ENCODE measurements around the gene GRB2. TPM values are rescaled to one million over a fixed set of nuclear protein-coding genes. Genes with fewer than 3 reads are reported as not detected.
"Not testable (repeated sequence)": the region's sequence is repeated elsewhere in the genome, so short reads cannot be mapped to it uniquely, and the experiment has no call there.

The GRB2 gene
- 100 TPM for polyA plus RNA-seq (ENCODE audit: insufficient read length)
- long read RNA-seq, donor 1, transcript GRB2-202 (6 exons, 3,248 nt) = major isoform, 44 of 78 reads
- long read RNA-seq, donor 1, transcript GRB2-205 (5 exons, 3,182 nt) = minor isoform, 10 of 78 reads
- long read RNA-seq, donor 1, partial matches to known transcripts = 24 of 78 reads
- long read RNA-seq, donor 1, other reads (novel, unspliced or antisense) = 0 of 78 reads
- long read RNA-seq, donor 2, transcript GRB2-202 (6 exons, 3,248 nt) = major isoform, 16 of 79 reads
- long read RNA-seq, donor 2, transcript GRB2-205 (5 exons, 3,182 nt) = minor isoform, 6 of 79 reads
- long read RNA-seq, donor 2, partial matches to known transcripts = 56 of 79 reads
- long read RNA-seq, donor 2, other reads (novel, unspliced or antisense) = 0 of 79 reads
- long read RNA-seq, donor 3, transcript GRB2-202 (6 exons, 3,248 nt) = major isoform, 17 of 92 reads
- long read RNA-seq, donor 3, partial matches to known transcripts = 71 of 92 reads
- long read RNA-seq, donor 3, other reads (novel, unspliced or antisense) = 0 of 92 reads
- long read RNA-seq, donor 4, partial matches to known transcripts = 10 of 12 reads
- long read RNA-seq, donor 4, other reads (novel, unspliced or antisense) = 0 of 12 reads
- long read RNA-seq, donor 5, transcript GRB2-205 (5 exons, 3,182 nt) = minor isoform, 8 of 56 reads
- long read RNA-seq, donor 5, transcript GRB2-202 (6 exons, 3,248 nt) = major isoform, 38 of 56 reads
- long read RNA-seq, donor 5, partial matches to known transcripts = 10 of 56 reads
- long read RNA-seq, donor 5, other reads (novel, unspliced or antisense) = 0 of 56 reads
- long read RNA-seq, donor 6, transcript GRB2-202 (6 exons, 3,248 nt) = major isoform, 22 of 44 reads
- long read RNA-seq, donor 6, transcript GRB2-205 (5 exons, 3,182 nt) = minor isoform, 10 of 44 reads
- long read RNA-seq, donor 6, partial matches to known transcripts = 11 of 44 reads
- long read RNA-seq, donor 6, other reads (novel, unspliced or antisense) = 0 of 44 reads
- long read RNA-seq, donor 7, transcript GRB2-202 (6 exons, 3,248 nt) = major isoform, 21 of 34 reads
- long read RNA-seq, donor 7, transcript GRB2-205 (5 exons, 3,182 nt) = minor isoform, 12 of 34 reads
- long read RNA-seq, donor 7, partial matches to known transcripts = 0 of 34 reads
- long read RNA-seq, donor 7, other reads (novel, unspliced or antisense) = 0 of 34 reads
- long read RNA-seq, donor 8, transcript GRB2-202 (6 exons, 3,248 nt) = major isoform, 11 of 12 reads
- long read RNA-seq, donor 8, partial matches to known transcripts = 0 of 12 reads
- long read RNA-seq, donor 8, other reads (novel, unspliced or antisense) = 0 of 12 reads

GRCh38 chr17:75405365-75406221 lies at the start of gene GRB2:
Gene GRB2 (minus strand): TSS chr17:75405678. CDS start chr17:75393628, 12,050 bp downstream.
- DNase-seq = peak; percentile 95

- not testable (repeated sequence) for DNase-seq
These were observed 49.2 kb upstream of the GRB2 start for GRCh38 chr17:75454672-75455071.

- DNase-seq = no peak
These were observed 48.7 kb upstream of the GRB2 start for GRCh38 chr17:75454193-75454592.

GRCh38 chr17:75450270-75450669 lies 44.8 kb upstream of the GRB2 start:
- no peak for DNase-seq

GRCh38 chr17:75447951-75448856 lies 42.7 kb upstream of the GRB2 start:
- no peak for DNase-seq

GRCh38 chr17:75445896-75446295 lies 40.4 kb upstream of the GRB2 start:
- not testable (repeated sequence) for DNase-seq

- no peak for DNase-seq
These were observed 39.8 kb upstream of the GRB2 start for GRCh38 chr17:75445296-75445695.

- DNase-seq = no peak
These were observed 37.0 kb upstream of the GRB2 start for GRCh38 chr17:75442168-75443103.

- no peak for DNase-seq
These were observed 35.4 kb upstream of the GRB2 start for GRCh38 chr17:75440738-75441448.

- no peak for DNase-seq
These were observed 33.8 kb upstream of the GRB2 start for GRCh38 chr17:75439287-75439686.

- not testable (repeated sequence) for DNase-seq
These were observed 31.9 kb upstream of the GRB2 start for GRCh38 chr17:75437404-75437803.

- not testable (repeated sequence) for DNase-seq
These were observed 29.0 kb upstream of the GRB2 start for GRCh38 chr17:75434433-75434832.

- DNase-seq = no peak
These were observed 27.8 kb upstream of the GRB2 start for GRCh38 chr17:75433218-75433783.

GRCh38 chr17:75430159-75430974 lies 24.9 kb upstream of the GRB2 start:
- DNase-seq = no peak

GRCh38 chr17:75428543-75429469 lies 23.3 kb upstream of the GRB2 start:
- DNase-seq = no peak

GRCh38 chr17:75418531-75418930 lies 13.1 kb upstream of the GRB2 start:
- DNase-seq = no peak

Measured in left kidney (tissue), 8 donors.